HL-60 (cell line): ENCODE results near the gene OVCA2.

ENCODE experiments used
- CTCF ChIP-seq: IDR thresholded peaks from one replicate; pipeline ENCODE4 v1.5.1; 2011; ENCODE audit warnings: low read length, control low read depth, inconsistent platforms; ENCODE audit not compliant: insufficient read depth
- REST ChIP-seq: IDR thresholded peaks from 2 replicates; pipeline ENCODE4 v1.6.1; 2012; ENCODE audit warnings: low read depth; ENCODE audit not compliant: insufficient replicate concordance
- SPI1 ChIP-seq: IDR thresholded peaks from 2 replicates; pipeline ENCODE4 v1.6.1; 2012; ENCODE audit warnings: low read depth, mild to moderate bottlenecking, borderline replicate concordance

- TF ChIP-seq CTCF (no peak), REST (no peak), SPI1 (no peak)
These were observed 26.5 kb upstream of the OVCA2 start for GRCh38 chr17:2015314-2015713.
